GM19395 (cell line): ENCODE measurements around the gene SDHAF2.
"Not testable (repeated sequence)": the region's sequence is repeated elsewhere in the genome, so short reads cannot be mapped to it uniquely, and the experiment has no call there.

Source experiments
- ATAC-seq: cut with Tn5 transposase; IDR thresholded peaks from one replicate; pipeline ENCODE4 v1.9.1; 2021; ENCODE audit warnings: mild to moderate bottlenecking, moderate library complexity; ENCODE audit not compliant: unreplicated experiment

Gene SDHAF2

GRCh38 chr11:61422226-61422625 lies 7.7 kb upstream of the SDHAF2 start:
- ATAC-seq = no peak

- no peak for ATAC-seq
Observed at GRCh38 chr11:61425367-61426131, 4.4 kb upstream of the SDHAF2 start.

GRCh38 chr11:61429346-61429690 lies 606 bp upstream of the SDHAF2 start:
- peak; percentile 64 for ATAC-seq

- not testable (repeated sequence) for ATAC-seq
Observed at GRCh38 chr11:61430839-61431238, 915 bp downstream of the SDHAF2 start.

- no peak for ATAC-seq
Observed at GRCh38 chr11:61437496-61437895, 7.6 kb downstream of the SDHAF2 start.

- no peak for ATAC-seq
Observed at GRCh38 chr11:61439615-61440014, 9.7 kb downstream of the SDHAF2 start.

GRCh38 chr11:61442616-61443015 lies 12.7 kb downstream of the SDHAF2 start:
- ATAC-seq = no peak

- ATAC-seq = no peak
Observed at GRCh38 chr11:61445516-61445915, 15.6 kb downstream of the SDHAF2 start.

- peak; percentile 67 for ATAC-seq
Observed at GRCh38 chr11:61446211-61446651, 16.3 kb downstream of the SDHAF2 start.

- no peak for ATAC-seq
Observed at GRCh38 chr11:61447601-61448551, 18.0 kb downstream of the SDHAF2 start.

GRCh38 chr11:61448552-61448927 lies 18.6 kb downstream of the SDHAF2 start:
- no peak for ATAC-seq

- no peak for ATAC-seq
Observed at GRCh38 chr11:61452825-61453224, 22.9 kb downstream of the SDHAF2 start.

GRCh38 chr11:61453695-61454094 lies 23.8 kb downstream of the SDHAF2 start:
- ATAC-seq = no peak

- no peak for ATAC-seq
Observed at GRCh38 chr11:61454520-61454919, 24.6 kb downstream of the SDHAF2 start.

- no peak for ATAC-seq
Observed at GRCh38 chr11:61460474-61460881, 30.6 kb downstream of the SDHAF2 start.

- ATAC-seq = no peak
Observed at GRCh38 chr11:61460986-61461385, 31.1 kb downstream of the SDHAF2 start.

- not testable (repeated sequence) for ATAC-seq
Observed at GRCh38 chr11:61467602-61468001, 37.7 kb downstream of the SDHAF2 start.

- no peak for ATAC-seq
Observed at GRCh38 chr11:61468002-61468401, 38.1 kb downstream of the SDHAF2 start.

GRCh38 chr11:61472282-61472681 lies 42.4 kb downstream of the SDHAF2 start:
- ATAC-seq = no peak

GRCh38 chr11:61472868-61473267 lies 42.9 kb downstream of the SDHAF2 start:
- no peak for ATAC-seq

- no peak for ATAC-seq
Observed at GRCh38 chr11:61473370-61474012, 43.6 kb downstream of the SDHAF2 start.
